Suppressor macrophage treated with lipopolysaccharide for 1 hour (primary cell): ENCODE data around the gene GPR18.
"Not testable (repeated sequence)": the region's sequence is repeated elsewhere in the genome, so short reads cannot be mapped to it uniquely, and the experiment has no call there.

Source experiments
- DNase-seq, 3 donors: peaks; one replicate each; pipeline ENCODE4 v3.0.0-alpha.2; 2020 to 2022

GPR18 gene

DNA sequence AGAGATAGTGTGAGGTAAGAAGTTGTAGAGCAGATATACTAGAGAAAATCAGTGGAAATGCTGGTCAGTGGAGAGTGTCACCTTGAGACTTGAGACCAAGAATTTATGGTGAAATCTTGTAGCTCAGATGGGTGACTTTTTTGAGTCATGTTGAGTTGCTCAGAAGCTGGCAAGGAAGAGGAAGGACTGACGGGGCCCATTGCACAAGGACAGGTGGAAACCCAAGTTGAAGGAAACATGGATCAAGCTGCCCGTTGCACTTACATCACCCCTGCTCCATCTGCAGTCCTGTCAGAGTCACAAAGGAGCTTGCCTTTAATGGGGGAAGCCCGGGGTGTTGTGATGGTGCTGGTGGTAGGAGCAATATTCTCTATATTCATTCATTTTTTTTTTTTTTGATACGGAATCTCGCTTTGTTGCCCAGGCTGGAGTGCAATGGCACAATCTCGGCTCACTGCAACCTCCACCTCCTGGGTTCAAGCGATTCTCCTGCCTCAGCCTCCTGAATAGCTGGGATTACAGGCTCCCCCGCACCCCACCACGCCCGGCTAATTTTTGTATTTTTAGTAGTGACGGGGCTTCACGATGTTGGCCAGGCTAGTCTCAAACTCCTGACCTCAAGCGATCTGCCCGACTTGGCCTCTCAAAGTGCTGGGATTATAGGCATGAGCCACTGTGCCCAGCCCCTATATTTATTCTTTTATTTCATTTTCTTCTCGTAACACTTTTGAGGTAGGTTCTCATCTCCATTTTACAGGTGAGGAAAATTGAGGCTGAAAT, 30.1 kb downstream of the GPR18 start:
- peak; percentile 90 to 95 (median 92) for DNase-seq

DNA sequence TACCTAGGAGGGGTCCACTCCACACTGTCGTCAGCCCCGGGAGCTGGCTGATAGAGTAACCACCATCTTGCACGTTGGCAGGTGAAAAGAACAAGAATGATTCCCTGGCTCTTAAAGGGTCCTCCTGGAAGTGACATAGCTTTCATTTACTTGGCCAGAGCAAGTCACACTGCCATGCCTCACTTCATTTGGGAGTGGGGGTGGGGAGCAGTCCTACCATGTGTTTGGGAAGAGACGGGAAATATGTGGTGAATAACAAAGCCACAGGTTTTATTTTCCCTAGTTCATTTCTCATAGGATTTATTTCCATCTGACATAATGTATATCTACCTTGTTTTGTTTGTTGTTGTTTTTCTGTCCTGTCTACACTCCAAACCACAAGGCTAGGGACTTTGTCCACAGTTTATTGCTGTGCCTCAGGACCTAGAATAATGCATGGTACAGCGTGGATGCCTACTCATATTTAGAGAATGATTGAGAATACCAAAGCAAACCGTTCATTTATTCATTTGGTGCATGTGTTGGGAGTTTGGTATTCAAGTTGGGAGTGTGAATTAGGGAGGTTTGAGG, 30.8 kb downstream of the GPR18 start:
- no peak for DNase-seq

DNA sequence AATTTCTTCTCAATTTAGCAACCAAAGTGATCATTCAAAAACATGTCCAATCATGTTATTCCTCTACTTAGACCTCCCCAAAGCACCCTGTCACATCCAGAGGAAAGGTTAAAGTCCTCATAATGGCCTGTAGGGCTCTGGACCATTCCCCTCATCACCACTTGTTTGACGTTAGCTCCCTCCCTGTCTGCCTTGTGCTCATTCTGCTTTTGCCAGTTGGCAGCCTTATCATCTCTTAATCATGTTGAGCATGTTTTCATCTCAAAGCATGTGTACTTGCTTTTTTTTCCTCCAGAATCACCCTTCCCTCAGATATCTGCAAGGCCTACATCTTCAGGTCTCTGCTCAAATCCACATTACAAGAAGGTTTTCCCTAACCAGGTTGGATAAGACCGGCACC, 31.7 kb downstream of the GPR18 start:
- DNase-seq, result no peak

DNA sequence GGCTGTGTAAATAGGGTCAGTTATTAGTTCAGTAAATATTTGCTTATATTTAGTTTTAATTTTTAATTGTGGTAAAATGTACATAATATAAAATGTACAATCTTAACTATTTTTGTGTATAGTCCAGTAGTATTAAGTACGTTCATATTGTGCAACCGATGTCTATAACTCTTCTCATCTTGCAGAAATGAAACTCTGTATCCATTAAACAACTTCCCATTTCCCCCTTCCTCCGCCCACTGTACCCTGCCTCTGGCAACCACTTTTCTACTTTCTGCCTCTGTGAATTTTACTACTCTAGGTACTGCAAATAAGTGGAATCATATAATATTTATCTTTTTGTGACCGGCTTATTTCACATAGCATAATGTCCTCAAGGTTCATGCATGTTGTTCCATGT, 33.1 kb downstream of the GPR18 start:
- peak; percentile 80 to 92 (median 88) for DNase-seq

DNA sequence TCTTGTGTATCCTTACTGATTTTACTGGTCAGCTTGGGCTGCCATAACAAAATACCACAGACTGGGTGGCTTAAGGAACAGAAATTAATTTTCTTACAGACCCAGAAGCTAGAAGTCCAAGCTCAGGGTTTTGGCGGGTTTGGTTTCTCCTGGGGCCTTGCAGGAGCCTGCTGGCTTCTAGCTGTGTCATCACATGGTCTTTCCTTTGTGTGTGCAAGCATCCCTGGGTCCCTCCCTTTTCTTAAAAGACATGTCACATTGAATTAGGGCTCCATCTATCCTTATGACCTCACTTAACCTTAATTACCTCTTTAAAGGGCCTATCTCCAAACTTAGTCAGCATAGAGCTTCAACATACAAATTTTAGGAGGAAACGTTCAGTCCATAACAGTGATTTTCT, 34.2 kb downstream of the GPR18 start:
- no peak for DNase-seq

DNA sequence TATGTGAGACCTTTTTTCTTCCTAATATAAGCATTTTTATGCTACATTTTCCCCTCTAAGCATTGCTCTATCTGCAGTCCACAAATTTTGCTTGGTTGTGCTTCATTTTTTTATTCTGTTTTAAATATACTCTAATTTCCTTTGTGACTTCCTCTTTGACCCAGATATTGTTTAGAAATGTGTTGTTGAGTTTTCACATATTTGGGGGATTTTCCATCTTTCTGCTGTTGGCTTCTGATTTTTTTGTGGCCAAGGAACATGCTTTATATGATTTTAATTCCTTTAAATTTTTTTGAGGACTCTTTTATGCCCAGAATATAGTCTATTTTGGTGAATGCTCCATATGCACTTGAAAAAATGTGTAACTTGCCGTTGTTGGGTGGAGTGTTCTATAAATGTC, 34.6 kb downstream of the GPR18 start:
- peak; percentile 25 to 56 (median 39) for DNase-seq

DNA sequence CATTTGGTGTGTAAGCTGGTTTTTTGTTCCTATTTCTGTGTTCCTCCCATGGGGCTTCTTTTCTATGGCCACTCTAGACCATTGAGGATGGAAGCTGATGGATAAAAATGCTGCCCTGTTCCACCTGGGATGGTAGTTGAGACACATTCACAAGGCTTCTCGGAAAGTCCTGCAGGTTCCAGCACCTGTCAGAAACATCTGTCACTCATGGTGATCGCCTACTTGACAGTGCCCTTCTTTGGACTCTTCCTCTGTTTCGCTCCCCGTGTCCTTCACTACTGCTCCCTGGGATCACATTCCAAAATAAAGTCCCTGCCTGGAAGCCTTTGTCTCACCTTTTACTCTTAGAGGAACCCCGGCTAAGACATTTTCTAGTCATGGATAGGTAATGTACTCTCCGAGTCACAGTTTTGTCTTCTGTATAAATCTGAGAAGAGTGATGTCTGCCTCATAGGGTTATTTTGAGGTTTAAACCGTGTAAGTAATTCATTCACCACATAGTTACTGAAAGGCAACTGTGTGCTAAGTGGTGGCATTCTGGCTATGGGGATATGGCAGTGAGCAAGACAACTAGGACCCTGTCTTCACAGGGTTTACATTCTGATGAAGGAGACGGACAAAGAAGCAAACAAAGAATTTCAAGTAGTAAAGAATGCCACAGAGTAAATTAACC, 36.5 kb downstream of the GPR18 start:
- no peak for DNase-seq

DNA sequence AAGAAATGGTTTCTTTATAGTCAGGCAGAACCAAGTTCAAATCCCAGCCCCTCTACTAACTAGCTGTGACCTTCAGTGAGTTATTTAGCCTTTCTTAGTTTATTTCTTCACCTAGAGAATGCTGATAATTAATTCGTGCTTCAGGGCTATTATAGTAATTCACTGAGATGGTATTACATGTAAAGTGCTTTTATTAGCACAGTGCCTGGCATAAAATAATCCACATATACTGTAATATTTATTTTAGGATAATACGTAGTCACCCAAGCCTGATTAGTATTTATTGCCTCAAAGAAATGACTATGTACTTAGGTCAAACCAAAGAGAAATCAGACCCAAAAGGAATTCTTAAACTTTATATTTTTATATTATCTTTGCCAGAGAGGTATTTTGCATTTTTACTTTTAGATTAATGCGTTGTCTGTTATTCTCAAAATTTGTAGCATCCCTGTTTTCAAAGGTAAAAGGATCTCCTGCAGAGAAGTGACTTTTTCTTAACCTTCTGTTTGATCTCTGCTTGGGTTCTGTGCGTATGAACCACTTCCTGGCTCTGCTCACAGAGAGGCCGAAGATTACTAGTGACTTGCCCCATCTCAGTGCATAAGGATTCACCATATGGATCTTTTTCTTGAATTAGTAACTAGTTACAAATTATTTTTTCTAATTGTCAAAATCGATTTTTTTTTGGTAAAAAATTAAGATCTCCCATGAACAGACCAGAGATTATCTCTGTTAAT, 37.8 kb downstream of the GPR18 start:
- DNase-seq, result no peak

DNA sequence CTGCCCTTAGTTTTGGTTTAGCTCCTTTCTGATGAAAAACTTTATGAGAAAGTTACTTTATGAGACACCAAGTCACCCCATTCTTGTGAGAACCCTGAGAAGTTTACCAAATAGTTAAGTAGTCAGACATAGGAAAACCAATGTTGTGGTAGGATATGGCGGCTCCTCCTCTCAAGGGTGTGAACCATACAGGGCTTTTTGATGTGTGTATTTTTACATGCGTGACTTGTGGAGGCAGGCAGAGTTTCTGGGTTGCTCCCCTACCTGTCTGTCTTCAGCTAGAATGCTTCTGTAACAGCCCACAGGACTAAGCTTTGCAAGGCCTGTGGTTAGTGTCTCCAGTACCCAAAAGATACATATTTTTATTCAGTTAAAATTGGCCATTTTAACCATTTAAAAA, 39.2 kb downstream of the GPR18 start:
- no peak for DNase-seq

DNA sequence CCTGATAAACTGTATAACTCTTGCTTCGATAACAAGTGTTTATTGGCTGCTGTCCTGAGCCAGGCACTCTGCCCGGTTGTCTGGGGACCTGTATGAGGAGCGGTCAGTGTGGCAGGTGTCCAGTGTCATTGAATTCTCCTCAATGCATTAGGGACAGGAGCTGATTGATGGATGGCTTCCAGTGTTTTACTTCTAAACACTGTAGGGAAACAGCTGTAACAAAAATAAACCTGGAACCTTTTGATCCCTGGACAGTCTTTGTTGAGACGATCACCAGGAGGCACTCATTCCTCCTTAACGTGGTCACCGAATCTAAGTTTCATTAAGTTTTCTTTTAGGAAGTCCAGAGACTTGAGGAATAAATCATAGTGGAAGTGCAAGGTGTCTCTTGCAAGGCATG, 39.6 kb downstream of the GPR18 start:
- no peak for DNase-seq

DNA sequence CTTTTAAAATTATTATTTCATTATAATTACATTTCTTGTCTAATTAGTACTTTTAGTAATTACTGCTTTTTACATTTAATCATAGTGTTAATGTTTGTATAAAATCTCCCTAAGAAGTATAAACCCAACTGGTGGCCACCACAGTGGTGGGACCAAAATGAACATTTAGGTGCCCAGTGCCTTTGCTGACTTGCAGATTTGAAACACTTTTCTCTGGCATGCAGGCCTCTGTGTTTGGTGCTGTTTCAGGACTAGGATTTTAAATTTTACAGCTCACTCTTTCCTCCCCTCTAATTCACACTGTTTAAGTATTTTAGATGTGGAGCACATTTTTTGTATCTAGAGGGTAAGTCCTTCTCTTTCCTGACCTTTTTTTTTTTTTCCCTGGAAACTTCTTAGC, 40.1 kb downstream of the GPR18 start:
- DNase-seq, result no peak

DNA sequence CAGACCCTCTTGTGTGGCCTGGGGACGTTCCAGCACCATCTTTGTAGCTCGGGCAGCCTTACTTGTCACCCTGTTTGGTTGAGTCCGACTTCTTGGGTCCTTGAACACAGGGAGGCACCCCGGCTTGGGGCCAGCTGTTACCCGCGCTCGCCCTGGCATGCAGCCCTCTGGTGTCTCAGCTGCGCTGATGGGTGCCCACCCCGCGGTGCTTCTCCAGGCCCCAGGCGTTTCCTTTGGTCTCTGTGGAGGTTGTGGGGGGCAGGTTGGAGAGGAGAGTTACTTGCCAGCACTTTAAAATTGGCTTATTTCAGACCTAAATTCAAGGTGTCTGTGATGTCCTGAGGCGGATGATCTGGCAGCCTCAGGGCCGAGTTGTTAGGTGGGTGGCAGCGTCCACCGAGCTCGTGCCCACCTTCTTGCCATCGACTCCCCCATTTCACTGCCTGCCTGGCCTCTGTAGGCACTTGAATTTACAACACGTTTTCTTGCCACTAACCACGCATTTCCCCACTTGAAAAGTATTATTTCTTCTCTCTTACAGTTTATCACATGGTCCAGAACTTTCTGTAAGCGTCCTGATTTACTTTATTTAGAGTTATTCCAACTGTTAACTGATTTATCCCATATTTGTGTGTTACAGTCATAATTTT, 40.6 kb downstream of the GPR18 start:
- DNase-seq, result no peak

DNA sequence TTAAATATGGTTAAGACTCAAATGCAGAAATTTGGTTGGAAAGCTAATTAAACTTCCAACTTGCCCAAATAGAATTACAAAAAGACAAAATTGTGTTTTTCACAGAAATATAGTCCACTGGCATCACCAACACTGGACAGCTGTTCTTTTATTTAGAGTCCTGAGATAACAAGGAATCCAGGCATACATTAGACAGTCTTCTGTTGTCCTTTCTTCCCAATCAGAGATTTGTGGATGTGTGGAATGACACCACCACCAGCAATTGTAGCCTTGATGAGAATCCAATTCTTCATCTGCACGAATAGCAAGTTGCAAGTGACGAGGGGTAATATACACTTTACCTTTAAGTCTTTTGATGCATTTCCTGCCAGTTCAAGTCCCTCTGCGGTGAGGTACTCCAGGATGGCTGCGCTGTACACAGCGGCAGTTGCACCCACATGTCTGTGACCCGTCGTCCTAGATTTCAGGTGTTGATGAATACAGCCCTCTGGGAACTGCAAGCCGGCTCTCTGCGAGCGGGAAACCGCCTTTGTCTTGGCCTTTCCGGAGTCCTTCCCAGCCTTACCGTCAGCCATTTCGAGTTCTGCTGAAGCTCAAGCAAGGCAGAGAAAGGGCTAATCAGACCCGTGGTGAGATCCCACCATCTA, 42.9 kb downstream of the GPR18 start:
- no peak for DNase-seq

DNA sequence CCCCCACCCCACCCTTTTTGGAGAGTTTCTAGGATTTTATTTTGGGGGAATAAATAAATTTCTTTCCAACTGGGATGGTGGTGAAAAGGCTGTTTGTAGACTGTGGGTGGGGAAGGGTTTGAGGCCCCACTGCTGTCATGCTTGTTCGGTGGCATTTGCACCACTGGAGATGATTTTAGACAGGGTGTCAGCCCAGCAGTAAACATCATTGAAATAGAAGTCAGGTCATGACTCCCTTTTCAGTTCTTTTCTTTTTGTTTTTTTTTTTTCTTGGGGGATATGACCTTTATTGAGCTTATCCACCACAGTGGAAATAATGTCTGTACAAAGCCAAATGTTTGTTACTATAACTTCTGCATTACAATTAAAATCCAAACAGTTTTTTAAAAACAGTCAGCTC, 43.4 kb downstream of the GPR18 start:
- DNase-seq, result no peak

DNA sequence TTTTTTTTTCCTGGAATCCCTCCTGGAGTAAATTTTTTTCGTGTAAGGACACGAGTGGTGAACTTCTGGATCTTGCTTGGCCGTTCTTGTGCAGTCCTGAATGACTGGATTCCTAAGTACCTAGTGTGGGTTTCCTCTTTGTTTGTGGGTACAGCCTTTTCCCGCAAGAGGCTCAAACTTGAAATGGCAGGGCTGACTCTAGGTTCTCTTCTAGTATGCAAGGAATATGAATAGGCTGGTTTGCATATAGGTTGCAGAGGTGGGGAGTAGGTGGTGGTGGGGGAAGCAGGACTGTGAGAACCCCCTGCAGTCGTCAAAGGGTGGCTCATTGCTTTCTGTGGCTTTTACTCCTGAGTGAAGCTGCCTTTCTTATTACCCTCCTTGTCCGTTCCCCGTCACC, 43.9 kb downstream of the GPR18 start:
- DNase-seq, result no peak

DNA sequence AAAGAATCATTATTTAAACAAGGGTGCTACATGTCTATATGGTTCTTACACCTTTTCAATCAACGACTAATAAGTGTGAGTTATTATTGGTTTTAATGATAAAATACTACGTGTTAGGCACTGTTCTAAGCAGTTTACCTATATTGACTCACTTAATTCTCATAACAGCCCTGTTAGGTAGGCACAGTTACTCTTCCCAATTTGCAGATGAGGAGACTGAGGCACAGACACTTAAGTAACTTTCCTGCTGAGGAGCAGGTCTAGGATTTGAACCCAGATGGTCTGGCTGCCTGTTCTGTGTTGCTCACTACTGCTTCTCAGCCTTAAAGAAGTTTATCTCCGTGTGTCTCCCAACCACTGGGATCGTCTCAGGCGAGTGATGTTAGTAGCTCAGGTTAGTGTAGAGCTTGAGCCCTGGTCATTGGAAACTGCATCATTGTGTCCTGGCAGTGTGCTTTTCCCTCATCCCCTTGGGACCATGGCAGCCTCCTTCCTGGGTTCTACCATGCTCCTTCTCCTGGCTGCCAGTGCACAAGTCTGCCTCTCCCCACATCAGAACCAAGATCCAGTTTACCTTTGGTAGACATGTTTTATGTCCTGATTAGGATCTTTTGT, 46.7 kb downstream of the GPR18 start:
- DNase-seq, result no peak

DNA sequence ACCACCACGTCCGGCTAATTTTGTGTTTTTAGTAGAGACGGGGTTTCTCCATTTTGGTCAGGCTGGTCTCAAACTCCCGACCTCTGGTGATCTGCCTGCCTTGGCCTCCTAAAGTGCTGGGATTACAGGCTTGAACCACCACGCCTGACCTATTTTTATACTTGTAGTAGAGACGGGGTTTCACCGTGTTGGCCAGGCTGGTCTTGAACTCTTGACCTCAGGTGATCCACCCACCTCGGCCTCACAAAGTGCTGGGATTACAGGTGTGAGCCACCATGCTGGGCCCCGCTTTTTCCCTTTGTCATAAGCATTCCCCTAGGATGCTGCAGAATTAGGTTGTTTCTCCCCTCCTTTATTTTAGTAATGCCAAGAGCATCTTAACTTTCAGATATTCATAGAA, 47.6 kb downstream of the GPR18 start:
- not testable (repeated sequence) for DNase-seq

DNA sequence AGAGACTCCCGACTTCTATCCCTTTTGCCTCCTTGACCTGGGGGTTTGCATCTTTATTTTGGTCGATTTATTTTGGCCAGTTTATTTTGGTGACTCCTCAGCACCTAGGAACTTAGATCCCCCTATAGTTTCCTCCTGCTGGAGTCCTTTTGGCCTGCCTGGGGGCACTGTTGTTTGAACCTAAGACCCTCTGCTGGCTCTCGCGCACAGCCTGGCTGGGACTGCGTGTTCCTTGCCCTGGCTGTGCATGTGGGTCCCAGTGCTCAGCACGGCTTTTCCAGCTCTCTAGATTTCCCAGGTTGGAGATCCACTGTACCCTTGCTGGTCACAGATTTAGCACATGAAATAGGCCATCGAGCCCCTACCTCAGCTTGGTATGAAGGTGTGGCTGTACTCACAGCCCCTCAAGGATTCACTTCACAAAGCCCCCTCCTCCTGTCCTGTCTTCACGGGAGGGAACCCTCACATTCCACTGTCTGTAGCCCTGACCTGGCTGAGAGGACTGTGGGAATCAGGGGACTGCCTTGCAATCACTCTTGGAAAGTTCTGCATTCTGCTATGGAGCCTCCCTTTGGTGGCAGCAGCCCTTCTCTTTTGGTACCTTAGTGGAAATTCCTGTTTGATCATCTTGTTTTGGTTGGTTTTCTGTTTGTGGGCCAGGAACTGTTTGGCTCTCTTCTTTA, 49.2 kb downstream of the GPR18 start:
- DNase-seq, result peak in 1 of 3 donors; percentile 23

DNA sequence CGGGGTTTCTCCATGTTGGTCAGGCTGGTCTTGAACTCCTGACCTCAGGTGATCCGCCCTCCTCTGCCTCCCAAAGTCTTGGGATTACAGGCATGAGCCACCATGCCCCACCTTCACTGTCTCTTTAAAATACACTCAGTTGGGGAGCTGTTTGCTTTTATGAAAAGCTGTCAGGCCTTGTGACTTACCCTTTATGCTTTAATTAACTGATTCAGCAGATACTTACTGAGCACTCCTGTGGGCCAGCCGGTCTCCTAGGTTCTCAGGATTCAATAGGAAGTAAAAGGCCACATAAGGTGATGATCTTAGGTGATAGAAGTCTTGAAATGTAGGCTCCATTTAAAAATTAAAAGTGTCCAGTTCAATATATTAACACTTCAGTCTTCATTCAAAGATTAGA, 50.0 kb downstream of the GPR18 start:
- no peak for DNase-seq

DNA sequence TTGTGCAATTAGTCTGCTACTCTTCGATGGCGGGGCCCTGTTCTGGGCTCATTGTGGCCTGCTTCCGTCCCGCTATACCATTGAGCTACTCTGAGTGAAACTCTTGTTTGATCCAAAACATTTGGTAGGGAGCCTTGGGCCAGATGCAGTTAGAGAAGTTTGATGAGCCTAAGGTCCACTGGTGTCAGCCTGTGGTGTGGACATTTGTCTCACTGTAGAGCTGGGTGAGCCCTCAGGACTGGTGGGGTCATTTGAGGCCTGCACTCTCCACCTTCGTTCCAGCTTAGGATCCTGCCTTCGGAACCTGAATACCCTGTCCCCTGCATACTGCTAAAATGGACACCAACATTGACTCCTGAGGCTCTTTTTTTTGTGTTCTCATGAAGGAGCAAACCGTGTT, 50.7 kb downstream of the GPR18 start:
- no peak for DNase-seq

DNA sequence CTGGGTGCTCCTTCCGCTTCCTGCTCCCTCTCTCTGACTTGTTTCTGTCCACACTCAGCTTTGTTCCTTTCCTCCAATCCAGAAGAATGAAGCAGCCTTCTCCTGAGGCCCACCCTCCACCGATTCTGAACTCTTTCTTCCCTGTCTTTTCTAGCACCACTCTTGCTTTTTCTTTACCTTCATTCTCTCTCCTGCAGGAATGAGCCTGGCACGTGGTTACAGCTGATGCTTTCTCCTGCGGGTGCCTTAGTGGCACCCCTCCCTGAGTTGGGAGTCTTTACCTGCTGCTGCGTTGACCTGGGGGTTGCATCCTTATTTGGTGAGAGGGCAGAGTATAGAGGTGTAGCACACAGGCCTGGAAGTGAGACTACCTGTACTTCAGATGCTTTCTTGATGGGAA, 51.3 kb downstream of the GPR18 start:
- no peak for DNase-seq

DNA sequence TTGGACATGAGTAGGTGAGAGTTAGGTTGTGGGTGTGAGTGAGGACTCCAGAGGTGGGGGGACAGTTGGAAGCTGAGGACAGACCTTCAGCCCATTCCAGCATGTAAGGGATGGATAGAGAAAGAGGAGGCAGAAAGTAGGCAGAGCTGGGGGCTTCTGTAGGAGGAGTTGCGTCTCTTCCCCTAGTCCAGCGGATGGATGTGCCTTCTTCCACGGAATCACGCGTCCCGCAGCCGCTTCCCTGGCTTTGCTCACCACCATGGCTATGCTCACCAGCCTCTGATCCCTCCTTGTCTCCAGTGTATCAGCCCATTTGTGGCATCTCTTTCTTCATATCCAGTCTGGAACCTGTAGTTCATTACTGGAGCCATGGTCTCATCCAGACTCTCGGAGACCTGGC, 52.0 kb downstream of the GPR18 start:
- DNase-seq, result no peak
